Measurements from ENCODE around the gene ZBTB48. TPM values are rescaled to one million over a fixed set of nuclear protein-coding genes. Genes with fewer than 3 reads are reported as not detected.
A peak's percentile ranks its signal among the peaks of the same experiment; 100 is the strongest.

The ZBTB48 gene
- total RNA-seq, 2 donors from 2014 or later = 20.7 to 28.9 TPM

- peaks cover 80% of the 10 kb centered on the region for H3K36me3 ChIP-seq
- no peak for TF ChIP-seq CTCF (IDR thresholded peaks at IDR 0.05)
- H3K4me1 ChIP-seq (ENCODE audit: control insufficient read depth in 1 of 2, low read depth in 2 of 2) = peaks cover 56 to 89% of the 10 kb centered on the region in 2 donors
- peak overlapping the region; percentile 82 to 90 for H3K27ac ChIP-seq
- H3K4me3 ChIP-seq = no peak overlapping the region
- no peaks in the 10 kb centered on the region for H3K9me3 ChIP-seq
- DNase-seq (ENCODE audit: low spot score) = no peak
- H3K27me3 ChIP-seq (replicated peaks; ENCODE audit: insufficient read depth) = no peaks in the 10 kb centered on the region
- no peak for ATAC-seq (ENCODE audit: insufficient number of reproducible peaks, low FRiP score, low read depth)
These were observed 13.2 kb downstream of the ZBTB48 start for GRCh38 chr1:6592865-6593593.

- ATAC-seq (ENCODE audit: insufficient number of reproducible peaks, low FRiP score, low read depth) = no peak
- peaks cover 63 to 89% of the 10 kb centered on the region in 2 donors for H3K4me1 ChIP-seq (ENCODE audit: control insufficient read depth in 1 of 2, low read depth in 2 of 2)
- no peak for TF ChIP-seq CTCF (IDR thresholded peaks at IDR 0.05)
- peaks cover 78% of the 10 kb centered on the region for H3K36me3 ChIP-seq
- no peaks in the 10 kb centered on the region for H3K27me3 ChIP-seq (replicated peaks; ENCODE audit: insufficient read depth)
- no peak for DNase-seq (ENCODE audit: low spot score)
- peak overlapping the region; percentile 82 to 90 for H3K27ac ChIP-seq
- H3K9me3 ChIP-seq = no peaks in the 10 kb centered on the region
- H3K4me3 ChIP-seq = no peak overlapping the region
These were observed 14.0 kb downstream of the ZBTB48 start for GRCh38 chr1:6593810-6594209.

DNA sequence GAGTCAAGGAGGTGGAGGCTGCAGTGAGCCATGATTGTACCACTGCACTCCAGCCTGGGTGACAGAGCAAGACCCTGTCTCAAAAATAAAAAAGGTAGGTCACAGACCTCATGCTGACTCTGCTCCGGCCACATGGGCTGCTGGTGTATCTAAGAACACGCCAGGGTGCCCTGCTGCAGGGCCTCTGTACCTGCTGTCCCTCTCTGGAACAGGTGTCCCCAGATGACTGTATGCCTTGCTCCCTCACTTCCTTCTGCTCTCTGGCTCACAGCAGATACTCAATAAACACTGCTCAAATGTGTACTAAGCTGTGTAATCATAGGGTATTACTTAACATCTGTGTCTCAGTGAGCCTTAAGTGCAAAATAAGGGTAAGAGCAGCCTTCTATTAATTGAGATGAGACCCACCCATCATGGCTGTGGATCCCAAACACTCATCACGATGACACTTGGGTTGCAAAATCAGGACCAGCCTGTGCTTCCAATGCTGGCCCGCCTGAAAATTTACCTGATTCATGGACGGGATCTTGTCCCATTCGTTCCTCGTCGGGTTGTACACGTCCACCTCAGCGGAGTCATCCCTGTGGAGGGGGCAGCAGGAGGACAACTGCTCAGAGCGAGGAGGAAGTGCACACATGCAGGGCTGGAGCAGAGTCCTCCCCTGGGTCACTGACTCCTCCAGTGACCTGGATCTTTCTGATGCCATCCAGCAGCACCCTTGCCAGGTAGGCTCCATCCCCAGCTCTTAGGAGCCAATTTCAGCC, 15.4 kb downstream of the ZBTB48 start:
- Histone ChIP-seq H3K36me3 (peaks cover 68% of the 10 kb centered on the region), H3K4me1 (ENCODE audit: control insufficient read depth in 1 of 2, low read depth in 2 of 2) (peaks cover 65 to 85% of the 10 kb centered on the region in 2 donors), H3K9me3 (no peaks in the 10 kb centered on the region), H3K4me3 (no peak overlapping the region), H3K27me3 (replicated peaks; ENCODE audit: insufficient read depth) (no peaks in the 10 kb centered on the region), H3K27ac (peak overlapping the region in 1 of 2 donors; percentile 31)
- ATAC-seq (ENCODE audit: insufficient number of reproducible peaks, low FRiP score, low read depth) (no peak), DNase-seq (ENCODE audit: low spot score) (no peak)
- TF ChIP-seq CTCF (IDR thresholded peaks at IDR 0.05) = no peak

DNA sequence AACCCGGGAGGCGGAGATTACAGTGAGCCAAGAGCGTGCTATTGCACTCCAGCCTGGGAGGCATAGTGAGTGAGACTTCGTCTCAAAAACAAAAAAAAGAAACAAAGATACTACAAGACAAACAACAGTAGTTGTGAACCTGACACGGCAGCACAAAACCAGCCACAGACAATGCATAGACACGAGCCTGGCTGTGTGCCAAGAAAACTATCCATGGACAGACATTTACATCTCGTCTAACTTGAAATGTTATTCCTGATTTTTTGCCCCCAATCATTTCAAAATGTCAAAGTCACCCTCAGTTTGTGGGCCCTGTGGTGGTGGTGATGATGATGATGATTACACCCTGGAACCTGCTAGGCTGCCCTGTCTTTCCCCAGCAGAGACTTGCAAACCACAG, 16.6 kb downstream of the ZBTB48 start:
- ATAC-seq (ENCODE audit: insufficient number of reproducible peaks, low FRiP score, low read depth) = no peak
- Histone ChIP-seq H3K9me3 (no peaks in the 10 kb centered on the region), H3K27ac (peak overlapping the region; percentile 31 to 51), H3K27me3 (replicated peaks; ENCODE audit: insufficient read depth) (no peaks in the 10 kb centered on the region), H3K4me1 (ENCODE audit: control insufficient read depth in 1 of 2, low read depth in 2 of 2) (peaks cover 57 to 73% of the 10 kb centered on the region in 2 donors), H3K36me3 (peaks cover 64% of the 10 kb centered on the region), H3K4me3 (peak overlapping the region; percentile 93)
- DNase-seq (ENCODE audit: low spot score) = no peak
- TF ChIP-seq CTCF (IDR thresholded peaks at IDR 0.05) = no peak

All from thoracic aorta (tissue), 2 donors.